Measurements from ENCODE around the gene ANAPC5.

GRCh38 chr12:121284551-121285390, 67.4 kb downstream of the ANAPC5 start:
- TF ChIP-seq POLR2A (IDR thresholded peaks at IDR 0.05): no peak
- no peak for TF ChIP-seq CTCF (IDR thresholded peaks at IDR 0.05)

Measured in prostate gland (tissue), 2 donors.